HCT116 (cell line): Measurements from ENCODE around the gene PMM1.

Experiments used
- POLR2A ChIP-seq: IDR thresholded peaks from 2 replicates; pipeline ENCODE4 v1.7.0; 2011; ENCODE audit warnings: borderline replicate concordance; ENCODE audit not compliant: insufficient read depth, insufficient read length; ENCODE audit errors: extremely low read depth
- REST ChIP-seq: IDR thresholded peaks from 2 replicates; pipeline ENCODE4 v1.6.1; 2012; ENCODE audit warnings: low read depth

- TF ChIP-seq REST (no peak), POLR2A (no peak)
Observed at GRCh38 chr22:41621911-41622179, 32.2 kb upstream of the PMM1 start.
